Ramos (cell line): ENCODE results near the gene DNAJC1.
"Not testable (repeated sequence)": the region's sequence is repeated elsewhere in the genome, so short reads cannot be mapped to it uniquely, and the experiment has no call there.

ENCODE experiments used
- in situ Hi-C: fragments of 300-500 bp; cut with MboI; formaldehyde crosslinking; loops from one replicate; pipeline ENCODE4 v1.14.3; 2022; ENCODE audit warnings: low sequenced_read_pairs; ENCODE audit not compliant: unreplicated experiment

Gene DNAJC1

GRCh38 chr10:21924511-21924910, 79.0 kb downstream of the DNAJC1 start:
- in situ Hi-C loops: no loop called here

- in situ Hi-C loops: no loop called here
These were observed 82.9 kb downstream of the DNAJC1 start for GRCh38 chr10:21920633-21921032.

- in situ Hi-C loops: no loop called here
These were observed 83.6 kb downstream of the DNAJC1 start for GRCh38 chr10:21919906-21920305.

- in situ Hi-C loops: no loop called here
These were observed 84.4 kb downstream of the DNAJC1 start for GRCh38 chr10:21919117-21919516.

GRCh38 chr10:21912625-21913024, 90.9 kb downstream of the DNAJC1 start:
- in situ Hi-C loops: no loop called here

GRCh38 chr10:21910798-21911197, 92.7 kb downstream of the DNAJC1 start:
- in situ Hi-C loops: no loop called here

- in situ Hi-C loops: no loop called here
These were observed 96.1 kb downstream of the DNAJC1 start for GRCh38 chr10:21907436-21907835.

GRCh38 chr10:21904930-21905329, 98.6 kb downstream of the DNAJC1 start:
- in situ Hi-C loops: no loop called here

- in situ Hi-C loops: no loop called here
These were observed 103.8 kb downstream of the DNAJC1 start for GRCh38 chr10:21899736-21900135.

- in situ Hi-C loops: no loop called here
These were observed 107.6 kb downstream of the DNAJC1 start for GRCh38 chr10:21895932-21896331.

GRCh38 chr10:21894648-21895342, 108.7 kb downstream of the DNAJC1 start:
- in situ Hi-C loops: no loop called here

- in situ Hi-C loops: no loop called here
These were observed 112.1 kb downstream of the DNAJC1 start for GRCh38 chr10:21891439-21891838.

- in situ Hi-C loops: no loop called here
These were observed 113.9 kb downstream of the DNAJC1 start for GRCh38 chr10:21889477-21890275.

- in situ Hi-C loops: no loop called here
These were observed 114.6 kb downstream of the DNAJC1 start for GRCh38 chr10:21888959-21889358.

GRCh38 chr10:21885940-21886339, 117.6 kb downstream of the DNAJC1 start:
- in situ Hi-C loops: no loop called here

GRCh38 chr10:21873198-21873597, 130.3 kb downstream of the DNAJC1 start:
- in situ Hi-C loops: no loop called here

- in situ Hi-C loops: not testable (repeated sequence)
These were observed 130.8 kb downstream of the DNAJC1 start for GRCh38 chr10:21872771-21873170.

- in situ Hi-C loops: no loop called here
These were observed 132.7 kb downstream of the DNAJC1 start for GRCh38 chr10:21870849-21871248.

GRCh38 chr10:21869087-21869486, 134.4 kb downstream of the DNAJC1 start:
- in situ Hi-C loops: not testable (repeated sequence)

- in situ Hi-C loops: no loop called here
These were observed 142.8 kb downstream of the DNAJC1 start for GRCh38 chr10:21860718-21861117.

GRCh38 chr10:21858455-21858854, 145.1 kb downstream of the DNAJC1 start:
- in situ Hi-C loops: no loop called here

- in situ Hi-C loops: no loop called here
These were observed 153.9 kb downstream of the DNAJC1 start for GRCh38 chr10:21849607-21850006.
